GM19240 (cell line): ENCODE data around the gene VWA3B.
"Not testable (repeated sequence)": the region's sequence is repeated elsewhere in the genome, so short reads cannot be mapped to it uniquely, and the experiment has no call there.

Source experiments
- DNase-seq: peaks from one replicate; pipeline ENCODE4 v3.0.0; 2011; ENCODE audit warnings: low spot score; ENCODE audit not compliant: insufficient read length

VWA3B gene

DNA sequence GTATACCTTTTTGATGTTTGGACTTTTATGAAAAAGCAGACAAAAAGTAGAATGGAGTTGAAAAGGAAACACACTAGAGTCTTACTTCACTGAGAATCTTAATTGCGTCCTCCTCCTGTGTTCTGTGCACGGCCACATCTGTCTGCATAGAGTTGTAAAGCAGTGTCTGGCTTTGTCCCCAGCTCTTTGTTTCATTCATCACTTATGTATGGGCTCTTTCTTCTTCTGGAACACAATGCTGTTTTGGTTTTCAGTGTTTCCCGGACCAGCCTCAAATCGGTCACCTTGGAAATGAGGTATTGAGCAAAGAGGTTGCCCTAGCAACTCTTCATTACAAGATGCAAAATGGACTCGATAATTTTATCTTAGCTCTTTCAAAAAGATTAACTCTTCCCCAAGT, 155.0 kb downstream of the VWA3B start:
- no peak for DNase-seq

DNA sequence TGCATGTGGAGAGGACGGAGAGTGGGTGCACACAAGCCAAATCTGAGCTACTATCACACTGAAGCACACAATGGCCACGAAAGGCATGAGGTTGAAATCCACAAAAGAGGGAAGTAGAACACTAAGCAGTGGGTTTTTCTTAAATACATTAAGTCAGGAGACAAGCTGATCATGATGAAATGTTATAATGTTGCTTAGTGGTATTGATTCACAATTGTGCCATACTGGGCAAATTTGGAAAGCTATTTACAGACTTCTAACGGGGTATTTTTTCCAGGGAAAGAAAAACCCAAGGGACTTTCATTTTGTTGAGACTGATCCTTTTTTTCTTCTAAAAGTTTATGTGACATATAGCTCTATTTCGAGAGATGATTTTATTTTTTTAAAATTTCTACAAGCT, 158.5 kb downstream of the VWA3B start:
- DNase-seq = no peak

DNA sequence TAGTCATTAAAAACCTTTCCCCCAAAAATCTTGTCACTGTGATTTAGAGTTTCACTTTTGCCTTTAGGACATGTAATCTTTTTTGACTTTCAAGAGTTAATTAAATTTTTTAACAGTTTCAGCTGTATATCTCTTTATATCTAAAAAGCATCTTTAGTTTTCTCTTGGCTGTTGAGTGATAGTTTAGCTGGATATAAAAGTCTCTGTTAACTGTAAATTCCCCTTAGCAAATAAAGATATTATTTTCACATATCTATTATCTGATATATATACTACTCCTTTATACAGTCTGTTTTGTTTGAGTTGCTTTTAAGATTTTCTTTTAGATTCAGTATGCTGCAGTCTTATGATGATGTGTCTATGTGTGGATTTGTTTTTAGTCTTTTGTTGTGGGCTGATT, 160.4 kb downstream of the VWA3B start:
- DNase-seq = no peak

DNA sequence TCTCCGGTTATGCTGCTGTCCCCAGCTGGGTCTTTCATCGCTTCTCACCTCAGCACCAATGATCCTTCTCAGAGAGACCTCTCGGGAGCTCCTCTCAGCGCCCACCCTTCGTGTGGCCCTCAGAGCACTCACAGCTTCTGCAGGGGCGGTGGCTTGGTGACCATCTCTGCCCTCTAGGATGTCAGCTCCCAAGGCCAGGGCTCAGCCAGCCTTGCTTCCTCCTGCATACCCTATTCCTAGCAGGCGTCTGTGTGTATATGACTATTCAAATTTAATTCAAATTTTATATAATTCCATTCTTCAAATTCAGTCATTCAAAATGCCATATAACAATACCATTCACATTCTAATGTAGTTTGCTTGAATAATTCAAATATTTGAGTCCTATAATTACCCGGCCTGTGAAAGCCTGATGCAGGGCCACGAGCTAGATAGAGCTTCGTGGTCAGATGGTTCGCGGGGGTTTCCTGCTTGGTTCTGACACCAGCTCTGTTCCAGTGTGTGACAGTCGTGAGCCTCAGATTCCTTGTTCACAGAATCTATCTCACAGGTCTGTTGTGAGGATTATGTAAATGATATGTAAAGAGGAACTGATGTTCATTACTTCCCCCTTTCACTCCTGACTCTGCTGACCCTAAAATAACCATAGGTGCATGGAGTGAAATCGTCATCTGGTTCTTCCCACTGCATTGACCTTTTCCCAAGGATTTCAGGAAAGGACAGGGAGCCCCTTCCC, 165.2 kb downstream of the VWA3B start:
- DNase-seq = no peak

DNA sequence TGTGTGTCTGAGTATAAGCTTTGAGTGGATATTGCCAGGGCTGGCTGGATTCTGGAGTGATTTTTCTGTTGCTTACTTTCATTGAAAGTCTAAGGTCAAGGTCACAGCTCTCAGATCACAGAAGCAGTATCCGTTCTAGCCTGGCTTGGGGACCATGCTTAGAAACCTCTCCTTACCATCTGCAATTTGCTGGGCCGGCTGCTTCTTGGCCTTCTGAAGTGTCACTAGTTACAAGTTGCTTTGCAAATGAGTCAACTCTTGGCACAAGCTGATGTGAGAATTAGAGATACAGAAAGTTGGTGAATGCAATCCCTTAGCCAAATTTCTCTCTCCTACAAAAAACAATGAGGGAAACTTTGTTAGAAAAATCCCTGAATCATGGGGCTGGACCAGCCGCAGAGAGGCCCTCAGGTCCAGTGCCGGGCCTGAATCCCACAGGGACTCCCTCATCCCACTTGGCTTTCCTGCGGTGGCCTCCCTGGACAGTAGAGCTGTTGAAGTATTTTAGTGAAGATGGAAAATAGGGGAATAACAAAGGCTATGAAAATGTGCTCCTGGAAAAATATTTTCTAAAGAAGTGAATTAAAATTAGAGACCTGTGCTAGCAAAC, 166.6 kb downstream of the VWA3B start:
- DNase-seq = no peak

DNA sequence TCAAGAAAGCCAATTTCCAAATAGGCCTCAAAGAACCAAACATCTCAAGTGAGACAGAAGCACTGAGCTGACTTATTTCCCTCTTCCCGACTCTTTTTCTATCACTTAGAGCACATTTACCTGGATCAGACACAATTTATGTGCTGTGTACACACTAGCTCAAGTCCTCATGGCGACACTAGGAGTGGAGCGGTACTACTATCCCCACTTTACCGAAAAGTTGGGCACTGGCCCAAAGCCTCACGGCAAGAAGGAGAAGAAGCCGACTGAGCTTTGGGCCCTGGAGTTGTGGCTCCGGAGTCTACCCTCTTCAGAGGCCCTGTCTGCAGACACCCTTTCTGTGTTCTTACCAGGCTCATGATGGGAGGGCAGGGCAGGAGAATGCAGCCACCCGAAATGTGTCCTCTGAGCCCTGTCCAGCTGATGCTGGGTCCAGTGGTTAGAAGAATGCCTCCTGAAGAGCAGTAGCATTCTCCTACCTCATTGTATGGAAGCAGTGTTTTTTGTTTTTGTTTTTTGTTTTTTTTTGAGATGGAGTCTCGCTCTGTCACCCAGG, 167.6 kb downstream of the VWA3B start:
- DNase-seq = no peak

DNA sequence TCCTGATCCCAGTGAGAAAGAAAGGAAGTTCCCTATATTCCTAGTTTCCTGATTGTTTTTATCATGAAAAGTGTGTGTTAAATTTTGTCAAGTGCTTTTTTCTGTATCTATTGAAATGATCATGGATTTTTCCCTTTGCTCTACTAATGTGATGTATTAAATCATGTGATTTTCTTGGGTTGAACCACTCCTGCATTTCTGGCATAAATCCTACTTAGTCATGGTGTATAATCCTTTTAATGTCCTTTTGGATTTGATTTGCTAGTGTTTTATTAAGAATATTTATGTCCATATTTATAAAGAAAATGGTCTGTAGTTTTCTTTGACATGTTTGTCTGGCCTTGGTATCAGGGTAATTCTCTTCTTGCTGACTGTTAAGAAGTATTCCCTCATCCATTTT, 171.9 kb downstream of the VWA3B start:
- DNase-seq = no peak

DNA sequence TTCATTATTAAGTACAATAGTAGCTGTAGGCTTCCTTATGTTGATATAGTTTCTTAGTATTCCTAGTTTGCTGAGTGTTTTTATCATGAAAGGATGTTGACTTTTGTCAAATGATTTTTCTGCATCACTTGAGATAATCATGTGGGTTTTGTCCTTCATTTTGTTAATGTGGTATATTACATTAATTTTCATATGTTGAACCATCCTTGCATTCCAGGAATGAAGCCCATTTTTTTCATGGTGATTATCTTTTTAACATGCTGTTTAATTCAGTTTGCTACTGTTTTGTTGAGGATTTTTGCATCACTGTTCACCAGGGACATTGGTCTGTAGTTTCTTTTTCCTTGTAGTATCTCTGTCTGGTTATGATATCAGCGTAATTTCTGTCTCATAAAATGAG, 176.4 kb downstream of the VWA3B start:
- DNase-seq = no peak

DNA sequence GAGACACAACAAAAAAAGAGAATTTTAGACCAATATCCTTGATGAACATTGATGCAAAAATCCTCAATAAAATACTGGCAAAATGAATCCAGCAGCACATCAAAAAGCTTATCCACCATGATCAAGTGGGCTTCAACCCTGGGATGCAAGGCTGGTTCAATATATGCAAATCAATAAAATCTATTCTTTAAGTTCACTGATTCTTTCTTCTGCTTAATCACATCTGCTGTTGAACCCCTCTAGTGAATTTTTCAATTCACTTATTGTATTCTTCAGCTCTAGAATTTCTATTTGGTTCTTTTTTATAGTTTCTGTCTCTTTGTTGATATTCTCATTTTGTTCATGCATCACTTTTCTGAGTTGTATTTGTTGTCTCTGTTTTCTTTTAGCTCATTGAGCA, 181.3 kb downstream of the VWA3B start:
- DNase-seq = not testable (repeated sequence)

DNA sequence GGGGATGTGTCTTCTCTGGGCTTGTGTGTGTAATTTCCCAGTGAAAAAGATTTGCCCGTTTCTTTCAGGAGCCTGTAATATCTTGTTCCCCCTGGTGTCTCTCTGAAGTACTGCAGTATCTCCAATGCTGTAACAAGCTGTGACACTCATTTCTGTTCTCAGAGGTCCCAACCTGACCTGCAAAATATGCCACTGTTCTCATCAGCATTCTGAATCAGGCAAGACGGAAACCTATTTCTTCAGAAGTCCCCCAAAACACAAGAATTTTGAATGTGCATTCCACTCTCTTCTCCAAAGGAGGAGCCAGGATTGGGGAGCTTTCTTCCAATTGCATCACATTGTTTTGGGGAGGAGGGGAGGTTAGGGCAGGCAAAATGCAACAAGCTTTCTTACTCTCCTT, 182.3 kb downstream of the VWA3B start:
- DNase-seq = peak; percentile 25

DNA sequence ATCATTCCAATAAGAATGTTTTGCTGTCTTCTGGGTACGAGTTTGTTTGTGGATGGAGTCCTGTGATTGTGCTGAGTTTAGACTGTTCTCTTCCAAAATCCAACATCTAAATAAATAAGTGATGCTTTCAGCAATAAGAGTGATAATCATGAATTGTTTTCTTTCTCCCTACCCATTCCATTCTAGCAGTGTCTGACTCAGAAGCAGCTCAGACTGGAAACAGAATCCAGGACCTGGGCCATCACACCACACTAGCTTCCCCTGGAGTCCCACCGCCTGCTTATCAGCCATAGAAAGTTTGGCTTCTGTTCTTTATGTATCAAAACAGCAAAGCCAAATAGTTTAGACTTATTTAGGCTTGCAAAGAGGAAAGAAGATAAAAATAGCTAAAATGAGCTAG, 182.9 kb downstream of the VWA3B start:
- DNase-seq = no peak

DNA sequence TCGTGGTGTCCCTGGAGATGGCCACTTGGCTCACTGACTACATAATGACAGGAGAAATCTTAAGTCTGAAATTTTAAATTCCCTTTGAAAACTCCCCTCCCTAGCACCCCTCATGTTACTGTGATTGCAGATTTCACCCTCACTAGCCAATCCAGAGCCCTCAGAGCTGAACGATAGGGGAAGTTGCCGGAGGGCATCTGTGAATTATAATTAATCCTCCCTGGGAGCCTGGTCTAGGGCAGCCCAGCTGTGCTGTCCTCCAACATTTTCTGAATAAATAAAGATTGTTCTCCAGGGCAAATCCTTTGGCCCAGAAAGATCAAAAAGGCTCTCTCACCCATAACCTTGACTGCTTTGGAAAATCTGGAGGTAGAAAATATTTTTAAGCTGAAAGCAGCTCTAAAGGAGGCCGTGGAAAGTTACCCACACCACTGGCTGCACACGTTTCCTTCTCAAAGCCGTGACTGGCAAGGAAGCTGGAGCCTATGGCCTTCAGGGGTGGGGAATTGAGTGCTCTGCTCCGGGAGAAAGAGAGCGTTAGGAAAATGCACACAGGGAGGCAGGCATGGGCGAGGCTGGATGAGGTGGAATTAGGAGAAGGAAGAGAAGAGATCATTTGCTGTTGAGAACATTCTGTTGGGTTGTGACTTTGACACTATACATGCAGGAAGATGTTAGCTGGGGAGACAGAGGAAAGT, 190.3 kb downstream of the VWA3B start:
- DNase-seq = no peak

DNA sequence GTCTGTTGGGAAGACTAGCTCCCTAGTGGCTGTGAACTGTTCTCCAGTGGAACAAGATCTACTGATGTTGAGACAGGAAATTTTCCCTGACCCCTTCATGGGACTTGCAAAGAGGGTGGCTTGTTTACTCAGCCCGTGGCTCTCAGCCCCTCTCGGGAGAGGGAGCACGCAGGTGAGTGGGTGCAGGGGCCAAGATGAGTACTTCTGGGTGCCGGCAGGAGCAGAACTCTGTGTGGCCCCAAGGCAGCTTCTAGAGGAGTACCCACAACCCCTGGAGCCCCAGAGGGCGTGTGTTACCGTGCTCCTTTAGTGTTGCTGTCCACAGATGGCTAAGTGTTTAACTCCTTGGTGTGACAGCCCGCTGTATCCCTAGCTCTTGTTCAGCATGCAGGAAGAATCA, 191.1 kb downstream of the VWA3B start:
- DNase-seq = no peak

DNA sequence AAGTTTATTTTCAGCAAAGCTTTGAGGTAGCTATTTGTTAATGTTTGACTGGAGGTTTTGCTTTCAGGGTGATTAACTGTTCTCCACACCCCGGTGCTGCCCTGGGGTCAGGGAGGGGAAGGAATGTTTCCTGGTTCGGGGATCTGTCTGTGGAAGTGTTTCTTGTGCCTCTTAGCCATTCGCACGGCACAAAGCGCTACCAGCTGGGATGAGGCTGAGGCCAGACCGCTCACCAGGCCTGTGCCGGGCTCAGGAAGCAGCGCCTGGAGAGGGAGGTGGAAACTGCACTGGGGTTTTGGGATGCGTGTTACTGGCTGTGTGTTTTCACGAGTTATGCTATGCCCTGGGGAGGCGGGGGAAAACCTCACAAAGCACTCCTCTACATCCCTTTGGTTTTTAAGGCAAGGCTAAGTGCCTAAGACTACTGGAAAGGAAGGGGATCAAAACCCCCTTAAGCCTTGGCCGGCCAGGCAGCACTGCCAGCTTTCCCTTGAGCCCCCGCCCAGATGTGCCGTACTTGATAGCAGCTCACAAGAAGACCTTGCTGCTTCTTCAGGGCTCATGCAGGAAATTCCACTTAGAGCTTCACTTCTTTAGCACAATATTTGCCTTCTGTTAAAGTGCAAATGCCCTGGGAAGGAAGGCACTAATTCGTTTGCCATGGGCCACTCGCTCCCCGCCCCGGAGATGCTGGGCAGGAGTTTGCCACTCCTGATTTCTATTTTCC, 193.6 kb downstream of the VWA3B start:
- no peak for DNase-seq

DNA sequence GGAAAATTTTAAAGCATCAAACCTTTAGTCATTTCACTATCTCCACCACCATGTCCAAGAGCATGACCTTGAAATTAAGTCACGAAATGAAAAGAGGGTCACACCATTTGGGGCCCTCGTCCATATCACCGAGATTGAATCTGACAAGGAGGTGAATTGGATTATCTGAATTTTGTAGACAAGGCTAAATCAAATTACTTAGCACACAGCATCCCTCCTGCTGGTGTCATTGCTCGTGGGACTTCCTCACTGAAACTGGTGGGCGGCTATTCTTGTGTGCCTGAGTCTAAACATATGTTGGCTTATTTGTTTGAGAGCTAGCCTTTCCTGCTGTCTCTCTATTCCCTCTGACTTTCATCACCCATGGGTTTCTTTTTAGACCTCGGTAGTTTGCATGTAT, 194.6 kb downstream of the VWA3B start:
- DNase-seq = no peak

DNA sequence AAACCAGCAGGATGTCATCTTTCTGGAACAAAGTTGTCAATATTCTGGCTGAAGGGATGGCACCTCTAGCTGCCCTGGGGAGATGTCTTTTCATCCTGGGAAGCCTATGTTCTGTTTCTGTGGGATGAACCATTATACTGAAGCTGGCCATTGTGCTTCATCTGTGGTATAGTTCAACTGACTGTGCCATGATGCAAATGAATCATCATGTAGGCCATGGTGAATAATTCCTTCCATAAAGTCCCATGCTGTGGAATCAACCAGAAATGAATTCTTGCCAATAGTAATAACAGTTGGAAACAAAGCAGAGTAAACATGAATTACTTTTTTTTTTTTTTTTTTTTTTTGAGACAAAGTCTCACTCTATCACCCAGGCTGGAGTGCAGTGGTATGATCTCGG, 195.1 kb downstream of the VWA3B start:
- DNase-seq = no peak

DNA sequence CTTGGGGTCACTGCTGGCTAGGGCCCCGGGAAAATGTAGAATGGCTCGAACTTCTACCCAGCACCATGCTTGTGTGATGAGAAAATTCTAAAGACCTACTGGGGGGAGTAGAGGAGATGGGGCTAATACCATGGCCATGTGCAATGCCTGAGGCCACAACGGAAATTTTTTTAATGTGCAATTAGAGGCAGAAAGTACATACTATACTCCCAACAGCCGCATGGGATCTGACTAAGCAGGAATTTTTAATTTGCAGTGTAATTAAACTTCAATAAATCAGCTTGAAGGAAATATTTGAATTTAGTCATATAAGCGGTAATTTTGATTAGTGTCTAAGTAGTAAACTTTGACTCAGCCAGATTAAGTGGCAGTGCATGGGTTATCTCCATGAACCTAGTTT, 206.1 kb downstream of the VWA3B start:
- DNase-seq = no peak

DNA sequence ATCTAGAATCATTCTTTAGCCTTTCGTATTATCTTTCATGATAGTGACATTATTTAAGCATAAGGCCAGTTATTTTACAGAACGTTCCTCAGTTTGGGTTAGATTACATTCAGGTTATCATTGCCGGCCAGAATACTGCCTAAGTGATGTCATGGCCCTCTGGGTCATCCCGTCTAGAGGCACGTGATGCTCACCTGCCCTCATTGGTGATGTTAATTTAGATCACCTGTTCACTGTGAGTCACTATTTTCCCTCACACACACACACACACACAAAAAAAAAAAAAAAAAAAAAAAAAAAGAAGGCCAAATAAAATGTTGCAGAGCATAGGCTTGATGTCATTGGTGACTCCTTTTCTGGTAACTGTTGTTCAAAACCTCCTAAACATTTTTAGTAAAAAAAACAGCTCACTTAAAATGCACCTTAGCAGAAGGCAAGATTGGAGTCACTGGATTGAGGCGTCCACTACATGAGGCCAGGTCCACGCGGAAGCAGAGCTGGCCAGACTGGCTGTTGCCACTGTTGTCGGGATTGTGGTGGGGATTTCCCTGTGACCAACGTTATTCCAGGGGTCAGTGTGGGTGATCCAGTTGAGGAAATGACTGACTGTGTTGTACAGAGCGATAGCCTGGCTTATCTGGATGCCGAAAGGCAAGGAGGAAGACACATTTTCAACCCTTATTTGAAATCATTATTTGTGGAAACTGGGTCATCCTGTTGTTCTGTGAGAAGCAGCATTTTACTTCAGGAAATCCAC, 207.1 kb downstream of the VWA3B start:
- no peak for DNase-seq

DNA sequence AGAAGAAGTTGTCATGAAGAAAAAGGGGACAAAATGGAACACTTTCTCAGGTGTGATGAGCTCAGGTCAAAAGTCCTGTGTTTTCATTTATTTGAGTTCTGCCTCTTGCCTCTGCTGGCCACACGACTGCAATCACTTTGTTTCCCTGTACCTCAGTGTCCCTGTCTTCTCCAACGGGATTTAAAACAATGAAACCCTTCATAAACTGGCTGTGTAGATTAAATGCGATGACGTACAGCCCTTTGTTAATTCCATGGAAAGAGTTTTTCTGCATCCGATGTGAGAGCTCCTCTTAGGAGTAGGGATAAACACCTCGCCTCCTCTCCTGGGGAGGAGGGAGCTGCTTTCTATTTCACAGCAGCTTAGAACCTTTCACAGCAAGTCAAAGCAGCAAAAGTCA, 207.7 kb downstream of the VWA3B start:
- DNase-seq = no peak

DNA sequence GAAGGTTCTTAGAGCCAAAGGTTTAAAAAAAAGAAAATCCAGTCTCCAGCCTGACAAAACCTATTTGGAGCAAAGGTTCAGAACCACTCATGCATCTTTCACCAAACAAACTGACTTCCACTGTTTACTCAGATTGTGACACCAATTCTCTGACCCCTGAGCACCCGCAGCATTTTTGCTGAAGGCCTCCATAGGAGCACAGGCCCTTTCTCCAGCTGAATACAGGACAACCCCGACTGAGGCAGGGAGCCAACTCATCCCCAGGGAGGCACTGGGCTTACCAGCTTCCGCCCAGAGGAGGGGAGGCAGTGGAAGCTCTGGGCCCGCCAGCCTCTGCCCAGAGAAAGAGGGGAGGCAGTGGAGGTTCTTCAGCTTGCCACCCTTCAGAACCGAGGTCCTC, 208.3 kb downstream of the VWA3B start:
- no peak for DNase-seq
